ENCODE measurements around the gene NRF1. TPM values are rescaled to one million over a fixed set of nuclear protein-coding genes. Genes with fewer than 3 reads are reported as not detected.

NRF1 gene
- total and polyA plus RNA-seq, 10 of the 15 experiments (the other 5 are each of a cell fraction or from before 2014, with no cell fraction given) = 3.5 to 23.1 (median 13.5) TPM

GRCh38 chr7:129571201-129571600 is 40.3 kb upstream of the NRF1 start:
- intact Hi-C loops (cut with micrococcal nuclease; ENCODE audit: unreplicated experiment) = no loop called here
- BruUV-seq (replicated peaks) = no TSS peak

GRCh38 chr7:129572205-129572604 is 39.3 kb upstream of the NRF1 start:
- FAIRE-seq (no peak), ATAC-seq (no peak), DNase-seq (ENCODE audit: low read depth, low spot score) (no peak)
- ChIA-PET POLR2A (no interaction called here), CTCF (no interaction called here), RAD21 (ENCODE audit: unreplicated experiment) (no interaction called here), SMC1A (ENCODE audit: uncharacterized antibody, unreplicated experiment) (no interaction called here)
- intact Hi-C loops (cut with micrococcal nuclease; ENCODE audit: unreplicated experiment) = no loop called here
- Histone ChIP-seq H3K9me3 (replicated peaks; ENCODE audit: control insufficient read depth, insufficient read depth, low read length) (no peaks in the 10 kb centered on the region), H3K4me3 (no peak overlapping the region), H3K79me2 (ENCODE audit: control insufficient read depth, insufficient read depth, low read length) (no peaks in the 10 kb centered on the region), H3K27me3 (replicated peaks in 1 of 2; ENCODE audit: control insufficient read depth in 2 of 2, insufficient read depth in 2 of 2, low read length in 1 of 2) (no peaks in the 10 kb centered on the region), H3K4me2 (ENCODE audit: control insufficient read depth, insufficient read depth) (no peak overlapping the region), H3K36me3 (ENCODE audit: control insufficient read depth in 2 of 2, insufficient read depth in 2 of 2, low read length in 1 of 2) (no peaks in the 10 kb centered on the region), H3K9ac (ENCODE audit: control insufficient read depth, insufficient read depth, low read length) (no peak overlapping the region), H3K4me1 (ENCODE audit: control insufficient read depth, insufficient read depth, low read length) (no peaks in the 10 kb centered on the region), H2AFZ (ENCODE audit: control insufficient read depth, low read depth, low read length) (no peak overlapping the region), H3K27ac (ENCODE audit: control insufficient read depth, insufficient read depth) (no peak overlapping the region), H4K20me1 (ENCODE audit: control insufficient read depth, insufficient read depth) (no peaks in the 10 kb centered on the region)
- in situ Hi-C loops (cut with MboI) = no loop called here
- 95% methylated on average over 5 of the region's 5 CpGs for WGBS (ENCODE audit: insufficient coverage, insufficient replicate concordance, low lambda C conversion rate, missing lambda C conversion rate)
- TF ChIP-seq MYC (IDR thresholded peaks at IDR 0.05; ENCODE audit: insufficient read depth, insufficient read length, insufficient replicate concordance, low read length, severe bottlenecking) = no peak
- no peak for TF ChIP-seq CBX3 (IDR thresholded peaks at IDR 0.05; ENCODE audit: borderline replicate concordance, low read depth)
- no peak for TF ChIP-seq MTA3 (IDR thresholded peaks at IDR 0.05; ENCODE audit: borderline replicate concordance, low read length)
- no peak for TF ChIP-seq NRF1 (conservative IDR thresholded peaks at IDR 0.05; ENCODE audit: low read depth, low read length)
- TF ChIP-seq, protein P1, sequence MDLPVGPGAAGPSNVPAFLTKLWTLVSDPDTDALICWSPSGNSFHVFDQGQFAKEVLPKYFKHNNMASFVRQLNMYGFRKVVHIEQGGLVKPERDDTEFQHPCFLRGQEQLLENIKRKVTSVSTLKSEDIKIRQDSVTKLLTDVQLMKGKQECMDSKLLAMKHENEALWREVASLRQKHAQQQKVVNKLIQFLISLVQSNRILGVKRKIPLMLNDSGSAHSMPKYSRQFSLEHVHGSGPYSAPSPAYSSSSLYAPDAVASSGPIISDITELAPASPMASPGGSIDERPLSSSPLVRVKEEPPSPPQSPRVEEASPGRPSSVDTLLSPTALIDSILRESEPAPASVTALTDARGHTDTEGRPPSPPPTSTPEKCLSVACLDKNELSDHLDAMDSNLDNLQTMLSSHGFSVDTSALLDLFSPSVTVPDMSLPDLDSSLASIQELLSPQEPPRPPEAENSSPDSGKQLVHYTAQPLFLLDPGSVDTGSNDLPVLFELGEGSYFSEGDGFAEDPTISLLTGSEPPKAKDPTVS (IDR thresholded peaks at IDR 0.05; ENCODE audit: low read depth, low read length) = no peak
- no peak for TF ChIP-seq POLR2A (IDR thresholded peaks at IDR 0.05; ENCODE audit: low read depth, low read length)
- no peak for TF ChIP-seq GABPA (IDR thresholded peaks at IDR 0.05; ENCODE audit: low read depth)
- no peak for TF ChIP-seq NBN (IDR thresholded peaks at IDR 0.05)
- TF ChIP-seq, protein P2, sequence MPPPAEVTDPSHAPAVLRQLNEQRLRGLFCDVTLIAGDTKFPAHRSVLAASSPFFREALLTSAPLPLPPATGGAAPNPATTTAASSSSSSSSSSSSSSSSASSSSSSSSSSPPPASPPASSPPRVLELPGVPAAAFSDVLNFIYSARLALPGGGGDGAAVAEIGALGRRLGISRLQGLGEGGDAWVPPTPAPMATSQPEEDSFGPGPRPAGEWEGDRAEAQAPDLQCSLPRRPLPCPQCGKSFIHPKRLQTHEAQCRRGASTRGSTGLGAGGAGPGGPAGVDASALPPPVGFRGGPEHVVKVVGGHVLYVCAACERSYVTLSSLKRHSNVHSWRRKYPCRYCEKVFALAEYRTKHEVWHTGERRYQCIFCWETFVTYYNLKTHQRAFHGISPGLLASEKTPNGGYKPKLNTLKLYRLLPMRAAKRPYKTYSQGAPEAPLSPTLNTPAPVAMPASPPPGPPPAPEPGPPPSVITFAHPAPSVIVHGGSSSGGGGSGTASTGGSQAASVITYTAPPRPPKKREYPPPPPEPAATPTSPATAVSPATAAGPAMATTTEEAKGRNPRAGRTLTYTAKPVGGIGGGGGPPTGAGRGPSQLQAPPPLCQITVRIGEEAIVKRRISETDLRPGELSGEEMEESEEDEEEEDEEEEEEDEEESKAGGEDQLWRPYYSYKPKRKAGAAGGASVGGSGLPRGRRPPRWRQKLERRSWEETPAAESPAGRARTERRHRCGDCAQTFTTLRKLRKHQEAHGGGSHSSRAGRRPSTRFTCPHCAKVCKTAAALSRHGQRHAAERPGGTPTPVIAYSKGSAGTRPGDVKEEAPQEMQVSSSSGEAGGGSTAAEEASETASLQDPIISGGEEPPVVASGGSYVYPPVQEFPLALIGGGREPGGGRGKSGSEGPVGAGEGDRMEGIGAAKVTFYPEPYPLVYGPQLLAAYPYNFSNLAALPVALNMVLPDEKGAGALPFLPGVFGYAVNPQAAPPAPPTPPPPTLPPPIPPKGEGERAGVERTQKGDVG (CRISPR knock-in tag; IDR thresholded peaks at IDR 0.05) = no peak
- BruUV-seq (replicated peaks) = no TSS peak

More at GRCh38 chr7:129571201-129571600, 40.3 kb upstream of the NRF1 start:
- ChIA-PET CTCF (no interaction called here), RAD21 (ENCODE audit: unreplicated experiment) (no interaction called here), SMC1A (ENCODE audit: uncharacterized antibody, unreplicated experiment) (no interaction called here), POLR2A (no interaction called here)
- H3K4me1 ChIP-seq (ENCODE audit: control insufficient read depth, insufficient read depth, low read length) = no peaks in the 10 kb centered on the region
- no peak for DNase-seq (ENCODE audit: low read depth, low spot score)
- H3K9me3 ChIP-seq (replicated peaks; ENCODE audit: control insufficient read depth, insufficient read depth, low read length) = no peaks in the 10 kb centered on the region
- H4K20me1 ChIP-seq (ENCODE audit: control insufficient read depth, insufficient read depth) = no peaks in the 10 kb centered on the region
- H3K27me3 ChIP-seq (replicated peaks in 1 of 2; ENCODE audit: control insufficient read depth in 2 of 2, insufficient read depth in 2 of 2, low read length in 1 of 2) = no peaks in the 10 kb centered on the region
- no peak overlapping the region for H3K9ac ChIP-seq (ENCODE audit: control insufficient read depth, insufficient read depth, low read length)
- 73% methylated on average over 5 of the region's 5 CpGs for WGBS (ENCODE audit: insufficient coverage, insufficient replicate concordance, low lambda C conversion rate, missing lambda C conversion rate)
- FAIRE-seq = no peak
- in situ Hi-C loops (cut with MboI) = no loop called here
- H3K79me2 ChIP-seq (ENCODE audit: control insufficient read depth, insufficient read depth, low read length) = no peaks in the 10 kb centered on the region
- no peak overlapping the region for H2AFZ ChIP-seq (ENCODE audit: control insufficient read depth, low read depth, low read length)
- no peak overlapping the region for H3K4me3 ChIP-seq
- H3K27ac ChIP-seq (ENCODE audit: control insufficient read depth, insufficient read depth) = no peak overlapping the region
- no peak for TF ChIP-seq IKZF2 (IDR thresholded peaks at IDR 0.05)
- no peak for TF ChIP-seq LARP7 (IDR thresholded peaks at IDR 0.05)
- TF ChIP-seq MAX (IDR thresholded peaks at IDR 0.05; ENCODE audit: low read depth, low read length) = no peak
- TF ChIP-seq CEBPB (IDR thresholded peaks at IDR 0.05; ENCODE audit: borderline replicate concordance in 1 of 2, low read depth in 2 of 2, low read length in 2 of 2) = no peak
- no peak for TF ChIP-seq YBX1 (IDR thresholded peaks at IDR 0.05)
- no peak for TF ChIP-seq KLF5 (IDR thresholded peaks at IDR 0.05; ENCODE audit: partially characterized antibody)
- ATAC-seq = no peak
- H3K36me3 ChIP-seq (ENCODE audit: control insufficient read depth in 2 of 2, insufficient read depth in 2 of 2, low read length in 1 of 2) = no peaks in the 10 kb centered on the region
- H3K4me2 ChIP-seq (ENCODE audit: control insufficient read depth, insufficient read depth) = no peak overlapping the region
